ENCODE measurements around the gene USP7.

USP7 gene

DNA sequence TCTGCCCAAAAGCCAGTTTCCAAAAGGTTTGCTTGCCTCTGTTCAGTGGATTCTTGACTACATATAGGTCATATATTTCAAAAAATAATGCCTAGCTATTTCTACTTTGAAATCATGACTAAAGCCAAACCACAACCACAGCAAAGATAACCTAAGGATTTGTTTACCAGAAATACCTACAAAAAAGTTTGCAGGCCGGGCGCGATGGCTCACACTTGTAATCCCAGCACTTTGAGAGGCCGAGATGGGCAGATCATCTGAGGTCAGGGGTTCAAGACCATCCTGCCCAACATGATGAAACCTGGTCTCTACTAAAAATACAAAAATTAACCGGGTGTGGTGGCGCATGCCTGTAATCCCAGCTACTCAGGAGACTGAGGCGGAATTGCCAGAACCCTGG lies 110.1 kb downstream of the USP7 start:
- H3K36me3 ChIP-seq (ENCODE audit: insufficient read depth), result peaks cover 8% of the 10 kb centered on the region; the same call in 1 of the 2 replicates
- H3K27me3 ChIP-seq (ENCODE audit: insufficient read depth, low read depth), result no peaks in the 10 kb centered on the region
- H3K79me2 ChIP-seq (ENCODE audit: insufficient read depth, low read depth), result peaks cover 3% of the 10 kb centered on the region; the same call in 1 of the 2 replicates
- H2AFZ ChIP-seq (ENCODE audit: low read depth), result no peak overlapping the region
- no peak overlapping the region for H3K27ac ChIP-seq
- H3K4me3 ChIP-seq (IDR thresholded peaks at IDR 0.05; ENCODE audit: insufficient read depth, low read depth, low read length), result no peak overlapping the region
- peaks cover 6% of the 10 kb centered on the region for H3K4me1 ChIP-seq (ENCODE audit: low read depth, poor library complexity, severe bottlenecking)
- H4K20me1 ChIP-seq (ENCODE audit: insufficient read depth), result no peaks in the 10 kb centered on the region
- H3K4me2 ChIP-seq, result no peak overlapping the region
- TF ChIP-seq, protein P1, sequence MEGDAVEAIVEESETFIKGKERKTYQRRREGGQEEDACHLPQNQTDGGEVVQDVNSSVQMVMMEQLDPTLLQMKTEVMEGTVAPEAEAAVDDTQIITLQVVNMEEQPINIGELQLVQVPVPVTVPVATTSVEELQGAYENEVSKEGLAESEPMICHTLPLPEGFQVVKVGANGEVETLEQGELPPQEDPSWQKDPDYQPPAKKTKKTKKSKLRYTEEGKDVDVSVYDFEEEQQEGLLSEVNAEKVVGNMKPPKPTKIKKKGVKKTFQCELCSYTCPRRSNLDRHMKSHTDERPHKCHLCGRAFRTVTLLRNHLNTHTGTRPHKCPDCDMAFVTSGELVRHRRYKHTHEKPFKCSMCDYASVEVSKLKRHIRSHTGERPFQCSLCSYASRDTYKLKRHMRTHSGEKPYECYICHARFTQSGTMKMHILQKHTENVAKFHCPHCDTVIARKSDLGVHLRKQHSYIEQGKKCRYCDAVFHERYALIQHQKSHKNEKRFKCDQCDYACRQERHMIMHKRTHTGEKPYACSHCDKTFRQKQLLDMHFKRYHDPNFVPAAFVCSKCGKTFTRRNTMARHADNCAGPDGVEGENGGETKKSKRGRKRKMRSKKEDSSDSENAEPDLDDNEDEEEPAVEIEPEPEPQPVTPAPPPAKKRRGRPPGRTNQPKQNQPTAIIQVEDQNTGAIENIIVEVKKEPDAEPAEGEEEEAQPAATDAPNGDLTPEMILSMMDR (conservative IDR thresholded peaks at IDR 0.05; ENCODE audit: low read depth, low read length), result no peak
- H3K9ac ChIP-seq, result no peak overlapping the region

DNA sequence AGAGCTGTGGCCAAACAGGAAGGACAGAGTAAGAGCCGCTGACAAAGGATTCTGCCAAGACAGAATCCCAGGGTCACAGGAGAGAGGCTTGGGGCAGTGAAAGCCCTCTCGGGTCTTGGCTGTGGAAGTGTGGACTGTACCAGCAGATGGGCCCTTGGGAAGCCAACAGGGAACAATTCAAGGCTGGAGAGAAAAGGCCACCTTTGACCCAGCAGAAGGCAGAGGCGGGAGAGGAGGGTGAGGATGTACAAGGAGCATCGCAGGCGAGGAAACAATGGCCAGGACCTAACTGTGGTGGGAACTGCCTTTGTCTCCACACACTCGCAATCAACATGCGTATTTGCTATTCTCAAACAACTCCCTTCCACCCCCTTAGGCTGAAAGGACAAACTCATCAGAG lies 110.6 kb downstream of the USP7 start:
- no peaks in the 10 kb centered on the region; the same call in 1 of the 2 replicates for H3K79me2 ChIP-seq (ENCODE audit: insufficient read depth, low read depth)
- H3K4me2 ChIP-seq, result no peak overlapping the region

DNA sequence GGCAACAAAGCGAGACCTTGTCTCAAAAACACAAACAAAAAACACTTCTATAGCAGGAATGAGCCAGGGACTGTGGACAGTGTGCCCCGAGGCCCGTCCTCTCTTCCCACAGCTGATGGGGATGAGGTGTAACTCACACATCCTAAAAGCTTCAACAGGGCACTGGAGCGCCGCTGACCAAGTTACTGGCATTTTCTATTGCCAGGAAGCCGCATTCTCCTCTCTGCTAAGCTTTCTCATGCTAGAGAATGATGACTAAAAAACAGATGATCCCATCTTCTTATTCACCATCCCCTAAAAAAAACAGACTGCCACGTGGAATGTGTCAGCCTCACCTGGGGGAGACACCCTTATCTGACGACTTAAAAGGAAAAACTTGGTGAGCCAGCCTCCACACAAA lies 111.2 kb downstream of the USP7 start:
- Histone ChIP-seq H3K36me3 (ENCODE audit: insufficient read depth) (peaks cover 8% of the 10 kb centered on the region; the same call in 1 of the 2 replicates), H3K27ac (no peak overlapping the region), H3K4me2 (no peak overlapping the region), H3K9ac (no peak overlapping the region), H3K4me1 (ENCODE audit: low read depth, poor library complexity, severe bottlenecking) (peaks cover 6% of the 10 kb centered on the region), H3K79me2 (ENCODE audit: insufficient read depth, low read depth) (no peaks in the 10 kb centered on the region; the same call in 1 of the 2 replicates), H4K20me1 (ENCODE audit: insufficient read depth) (no peaks in the 10 kb centered on the region), H3K27me3 (ENCODE audit: insufficient read depth, low read depth) (no peaks in the 10 kb centered on the region), H3K4me3 (IDR thresholded peaks at IDR 0.05; ENCODE audit: insufficient read depth, low read depth, low read length) (no peak overlapping the region), H2AFZ (ENCODE audit: low read depth) (no peak overlapping the region)
- TF ChIP-seq, protein P1 (conservative IDR thresholded peaks at IDR 0.05; ENCODE audit: low read depth, low read length), result no peak

More for the DNA sequence above, 110.6 kb downstream of the USP7 start:
- Histone ChIP-seq H3K9ac (no peak overlapping the region), H2AFZ (ENCODE audit: low read depth) (no peak overlapping the region), H3K27ac (no peak overlapping the region), H4K20me1 (ENCODE audit: insufficient read depth) (no peaks in the 10 kb centered on the region), H3K36me3 (ENCODE audit: insufficient read depth) (peaks cover 8% of the 10 kb centered on the region; the same call in 1 of the 2 replicates), H3K4me1 (ENCODE audit: low read depth, poor library complexity, severe bottlenecking) (peaks cover 6% of the 10 kb centered on the region), H3K4me3 (IDR thresholded peaks at IDR 0.05; ENCODE audit: insufficient read depth, low read depth, low read length) (no peak overlapping the region), H3K27me3 (ENCODE audit: insufficient read depth, low read depth) (no peaks in the 10 kb centered on the region)
- TF ChIP-seq, protein P1 (conservative IDR thresholded peaks at IDR 0.05; ENCODE audit: low read depth, low read length), result no peak

DNA sequence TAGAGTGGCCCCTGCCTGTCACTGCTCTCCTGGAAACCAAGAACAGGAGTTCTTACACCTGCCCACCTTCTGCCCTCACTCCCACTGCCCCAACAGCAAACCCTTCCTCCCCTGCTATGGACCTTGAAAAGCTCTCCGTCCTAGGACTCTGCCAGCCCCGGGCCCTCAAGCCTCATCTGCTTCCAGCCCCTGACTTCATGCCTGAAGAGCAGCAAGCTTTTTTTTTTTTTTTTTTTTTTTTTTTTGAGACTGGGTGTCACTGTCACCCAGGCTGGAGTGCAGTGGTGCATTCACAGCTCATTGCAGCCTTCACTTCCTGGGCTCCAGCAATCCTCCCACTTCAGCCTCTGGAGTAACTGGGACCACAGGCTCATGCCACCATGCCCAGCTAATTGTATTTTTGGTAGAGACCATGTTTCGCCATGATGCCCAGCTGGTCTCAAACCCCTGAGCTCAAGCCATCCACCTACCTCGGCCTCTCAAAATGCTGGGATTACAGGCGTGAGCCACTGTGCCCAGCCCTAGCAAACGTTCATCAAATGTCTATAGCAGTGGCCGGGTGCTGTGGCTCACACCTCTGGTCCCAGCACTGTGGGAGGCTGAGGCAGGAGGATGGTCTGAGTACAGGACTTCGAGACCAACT lies 111.8 kb downstream of the USP7 start:
- Histone ChIP-seq H3K9ac (no peak overlapping the region), H2AFZ (ENCODE audit: low read depth) (no peak overlapping the region), H3K79me2 (ENCODE audit: insufficient read depth, low read depth) (no peaks in the 10 kb centered on the region; the same call in 1 of the 2 replicates), H4K20me1 (ENCODE audit: insufficient read depth) (peaks cover 5% of the 10 kb centered on the region; the same call in 1 of the 2 replicates), H3K4me3 (IDR thresholded peaks at IDR 0.05; ENCODE audit: insufficient read depth, low read depth, low read length) (no peak overlapping the region), H3K4me2 (no peak overlapping the region), H3K27me3 (ENCODE audit: insufficient read depth, low read depth) (no peaks in the 10 kb centered on the region), H3K4me1 (ENCODE audit: low read depth, poor library complexity, severe bottlenecking) (peaks cover 6% of the 10 kb centered on the region), H3K36me3 (ENCODE audit: insufficient read depth) (peaks cover 8% of the 10 kb centered on the region; the same call in 1 of the 2 replicates), H3K27ac (no peak overlapping the region)
- TF ChIP-seq, protein P1 (conservative IDR thresholded peaks at IDR 0.05; ENCODE audit: low read depth, low read length), result no peak
